HepG2 (cell line): ENCODE results near the gene PASD1. TPM values are rescaled to one million over a fixed set of nuclear protein-coding genes. Genes with fewer than 3 reads are reported as not detected.

Experiments
- ATAC-seq: fragments of 200-7000 bp; cut with Tn5 transposase; 3 replicates; pipeline ENCODE4 v1.9.1; 2020; ENCODE audit warnings: mild to moderate bottlenecking, moderate library complexity
- BruUV-seq: library from RNA; stranded (reverse); fragments of 400-500 nt; replicated peaks from 2 replicates; lab custom pipeline; 2021; lab: Mats Ljungman, UMichigan
- CTCF ChIA-PET: fragments of 300-600 bp; formaldehyde crosslinking; extraction: SDS; loops from one replicate; lab custom pipeline; 2021; ENCODE audit warnings: low total read pairs, inconsistent platforms, low intra/inter-chr PET ratio; lab: Yijun Ruan, JAX
- POLR2A ChIA-PET: fragments of 350-600 bp; sonication (Branson Sonifier 250); formaldehyde crosslinking; loops from one replicate; lab custom pipeline; 2020; ENCODE audit warnings: antibody characterized with exemption, inconsistent platforms; lab: Yijun Ruan, JAX
- DNase-seq: peaks from one replicate; pipeline ENCODE4 v3.0.0-alpha.2; 2015; ENCODE audit warnings: low spot score
- FAIRE-seq: peaks from 3 replicates; lab custom pipeline; 2011; peaks lifted over from hg19 to GRCh38; lab: Jason Lieb, UNC
- H2AFZ ChIP-seq: one replicate; pipeline ENCODE4 v1.6.1; 2011; ENCODE audit warnings: low read length, inconsistent platforms
- H3K27ac ChIP-seq: fragments of 300-600 bp; 3 replicates; pipeline ENCODE4 v1.8.0; 2011; ENCODE audit warnings: mixed run types, mild to moderate bottlenecking, mixed read lengths, low read length, inconsistent platforms; ENCODE audit not compliant: insufficient read depth; ENCODE audit errors: extremely low read length
- H3K27me3 ChIP-seq, 2 experiments: fragments of 200-600 bp in 1 of 2; 2 replicates in 1 of 2; 3 replicates in 1 of 2; pipeline versions ENCODE4 v1.6.0 to v1.8.0; 2011; ENCODE audit warnings: low read length in 2 of 2, mild to moderate bottlenecking in 2 of 2, moderate library complexity in 2 of 2, inconsistent platforms in 1 of 2; ENCODE audit not compliant: insufficient read depth in 2 of 2, control insufficient read depth in 1 of 2
- H3K36me3 ChIP-seq, 2 experiments: fragments of 200-600 bp in 1 of 2; replicated peaks in 1 of 2; 2 replicates in 1 of 2; 3 replicates in 1 of 2; pipeline versions ENCODE4 v1.5.1 to v1.8.0; 2011; ENCODE audit warnings: low read length in 2 of 2, inconsistent platforms in 1 of 2; ENCODE audit not compliant: insufficient read depth in 2 of 2, control insufficient read depth in 1 of 2
- H3K4me1 ChIP-seq: 2 replicates; pipeline ENCODE4 v1.5.1; 2012; ENCODE audit warnings: low read length, inconsistent platforms; ENCODE audit not compliant: insufficient read depth
- H3K4me2 ChIP-seq: 2 replicates; pipeline ENCODE4 v1.6.0; 2011; ENCODE audit warnings: low read depth, low read length, inconsistent platforms
- H3K4me3 ChIP-seq, 3 experiments: fragments of 200-600 bp in 1 of 3; sonication (generic), shearing (Covaris generic) in 1 of 3; replicated peaks in 1 of 3; 2 replicates each; pipeline ENCODE4 v1.5.1; 2011 to 2016; ENCODE audit warnings: low read length in 3 of 3, inconsistent platforms in 2 of 3, low read depth in 2 of 3, mild to moderate bottlenecking in 2 of 3, control low read depth in 1 of 3, mixed read lengths in 1 of 3; ENCODE audit not compliant: insufficient read depth in 1 of 3
- H3K79me2 ChIP-seq: one replicate; pipeline ENCODE4 v1.6.1; 2011; ENCODE audit warnings: low read length, inconsistent platforms; ENCODE audit not compliant: insufficient read depth
- H3K9ac ChIP-seq: 2 replicates; pipeline ENCODE4 v1.6.0; 2011; ENCODE audit warnings: mild to moderate bottlenecking, low read depth, low read length, inconsistent platforms; ENCODE audit not compliant: insufficient read depth
- H3K9me3 ChIP-seq: 2 replicates; pipeline ENCODE4 v1.5.1; 2012; ENCODE audit warnings: mild to moderate bottlenecking, low read length
- H4K20me1 ChIP-seq: 2 replicates; pipeline ENCODE4 v1.6.0; 2011; ENCODE audit warnings: inconsistent platforms, mild to moderate bottlenecking, low read length, moderate library complexity; ENCODE audit not compliant: insufficient read depth
- ARNT2 ChIP-seq: sonication (generic); formaldehyde crosslinking; IDR thresholded peaks from 2 replicates; pipeline ENCODE4 v1.8.0; 2022; ENCODE audit warnings: mild to moderate bottlenecking, low read depth, missing genetic modification reagents, moderate library complexity
- ATM ChIP-seq: fragments of 450-650 bp; IDR thresholded peaks from 2 replicates; pipeline ENCODE4 v1.7.1; 2017; ENCODE audit warnings: mild to moderate bottlenecking, borderline replicate concordance
- FOXA3 ChIP-seq: IDR thresholded peaks from 2 replicates; pipeline ENCODE4 v1.6.1; 2016; ENCODE audit warnings: missing genetic modification reagents, missing compliant biosample characterization
- MAFK ChIP-seq, 2 experiments: IDR thresholded peaks in 1 of 2; conservative IDR thresholded peaks in 1 of 2; 2 replicates each; pipeline ENCODE4 v1.6.1; 2011; ENCODE audit warnings: improper control_type of control experiment in 2 of 2, low read length in 2 of 2
- RCOR2 ChIP-seq: IDR thresholded peaks from 2 replicates; pipeline ENCODE4 v1.6.1; 2016; ENCODE audit warnings: missing biosample characterization, missing genetic modification reagents
- THRA ChIP-seq: sonication (generic); formaldehyde crosslinking; IDR thresholded peaks from 2 replicates; pipeline ENCODE4 v1.4.0; 2020; ENCODE audit warnings: missing genetic modification reagents, borderline replicate concordance
- ZBTB10 ChIP-seq: sonication (generic); formaldehyde crosslinking; IDR thresholded peaks from 2 replicates; pipeline ENCODE4 v1.4.0; 2020; ENCODE audit warnings: missing genetic modification reagents, borderline replicate concordance
- ZBTB42 ChIP-seq: sonication (generic); formaldehyde crosslinking; IDR thresholded peaks from 2 replicates; pipeline ENCODE4 v1.5.0; 2020; ENCODE audit warnings: mild to moderate bottlenecking, missing genetic modification reagents
- ZFP82 ChIP-seq: sonication (generic); formaldehyde crosslinking; IDR thresholded peaks from 2 replicates; pipeline ENCODE4 v1.5.1; 2020; ENCODE audit warnings: mild to moderate bottlenecking, missing genetic modification reagents, borderline replicate concordance
- ZNF33A ChIP-seq: sonication (generic); formaldehyde crosslinking; IDR thresholded peaks from 2 replicates; pipeline ENCODE4 v1.5.1; 2020; ENCODE audit warnings: missing genetic modification reagents, mild to moderate bottlenecking, moderate library complexity, borderline replicate concordance
- ZNF570 ChIP-seq: sonication (generic); formaldehyde crosslinking; IDR thresholded peaks from 2 replicates; pipeline ENCODE4 v1.4.0; 2020; ENCODE audit warnings: mild to moderate bottlenecking, missing genetic modification reagents, borderline replicate concordance
- WGBS: methylation state at CpG from one replicate; pipeline ENCODE4 v1.1.6; 2017; ENCODE audit warnings: low lambda C conversion rate; 5-methylcytosine and 5-hydroxymethylcytosine counted together
- in situ Hi-C: cut with HindIII; loops from 2 replicates; pipeline ENCODE4 v1.10.0; 2017; ENCODE audit warnings: low pct_unique_long_range_greater_than_20kb; ENCODE audit not compliant: extremely low pct_ligation_motif_present
- intact Hi-C: fragments of 100-400 bp; cut with micrococcal nuclease; formaldehyde crosslinking; loops from one replicate; pipeline ENCODE4 v1.10.0; 2022; ENCODE audit not compliant: unreplicated experiment
- polyA plus RNA-seq, 8 experiments: library from polyadenylated mRNA; depleted of rRNA in 3 of 8; stranded (reverse) in 7 of 8; unstranded in 1 of 8; fragments of >200 nt; fragmentation: Illumina TruSeq in 4 of 8; extraction: Trizol in 4 of 8; gene quantifications; 2 replicates each; pipeline versions ENCODE4 v1.2.1 to v1.2.3, GENCODE V29; 2011 to 2016; ENCODE audit warnings: low read depth in 4 of 8, missing spikeins in 1 of 8, mixed read lengths in 1 of 8; ENCODE audit not compliant: insufficient read depth in 1 of 8
- total RNA-seq, 5 experiments: library from RNA; depleted of rRNA; stranded (reverse); fragments of >200 nt; fragmentation: Illumina TruSeq; extraction: Trizol; gene quantifications; 2 replicates each; pipeline ENCODE4 v1.2.3, GENCODE V29; 2016; ENCODE audit warnings: low read depth in 1 of 5
- TF ChIP-seq, protein P1 (sequence below): IDR thresholded peaks from 2 replicates; pipeline ENCODE4 v1.6.1; 2016; ENCODE audit warnings: low read depth, control low read depth

PASD1 gene
- total and polyA plus RNA-seq, 2 of the 13 experiments (the other 11 are each of a cell fraction or from before 2014, with no cell fraction given), result not detected

DNA sequence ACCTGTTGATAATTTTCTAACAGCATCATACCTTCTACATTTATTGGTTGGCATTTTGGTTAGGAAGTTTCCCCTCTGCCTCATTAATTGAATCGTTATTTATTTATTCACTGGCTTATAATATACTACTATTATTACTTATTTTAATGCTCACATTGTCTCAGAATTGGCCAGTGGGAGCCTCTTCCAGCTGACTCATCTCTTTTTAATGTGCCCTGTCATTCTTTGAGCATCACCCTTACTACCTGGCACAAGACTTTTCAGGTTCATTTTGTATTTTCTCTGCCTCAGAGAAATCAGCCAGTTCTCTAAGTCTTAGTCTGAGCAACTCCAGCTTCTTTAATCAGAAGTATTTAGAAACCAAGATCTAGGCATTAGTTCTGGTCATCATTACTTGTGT is 71.5 kb downstream of the PASD1 start:
- H4K20me1 ChIP-seq, result no peaks in the 10 kb centered on the region
- no peak overlapping the region for H3K4me2 ChIP-seq
- DNase-seq (no peak), ATAC-seq (no peak), FAIRE-seq (no peak)
- in situ Hi-C loops, result no loop called here
- no TSS peak for BruUV-seq
- TF ChIP-seq ZBTB10 (no peak), MAFK (conservative IDR thresholded peaks at IDR 0.05 in 1 of 2, IDR thresholded peaks at IDR 0.05 in 1 of 2; ENCODE audit: low read length in 2 of 2) (peak in 1 of 2 experiments; percentile 39; a peak in 2 of 4 replicates)
- H3K79me2 ChIP-seq, result no peaks in the 10 kb centered on the region
- no peak overlapping the region for H2AFZ ChIP-seq
- H3K4me3 ChIP-seq, result no peak overlapping the region
- no peaks in the 10 kb centered on the region for H3K4me1 ChIP-seq
- no peaks in the 10 kb centered on the region for H3K9me3 ChIP-seq
- no peak overlapping the region for H3K27ac ChIP-seq
- H3K9ac ChIP-seq, result no peak overlapping the region
- no peaks in the 10 kb centered on the region for H3K27me3 ChIP-seq
- WGBS, result 0% methylated on average over 1 of the region's 1 CpG
- intact Hi-C loops, result no loop called here
- H3K36me3 ChIP-seq, result no peaks in the 10 kb centered on the region
- CTCF ChIA-PET, result no interaction called here
- POLR2A ChIA-PET, result no interaction called here

DNA sequence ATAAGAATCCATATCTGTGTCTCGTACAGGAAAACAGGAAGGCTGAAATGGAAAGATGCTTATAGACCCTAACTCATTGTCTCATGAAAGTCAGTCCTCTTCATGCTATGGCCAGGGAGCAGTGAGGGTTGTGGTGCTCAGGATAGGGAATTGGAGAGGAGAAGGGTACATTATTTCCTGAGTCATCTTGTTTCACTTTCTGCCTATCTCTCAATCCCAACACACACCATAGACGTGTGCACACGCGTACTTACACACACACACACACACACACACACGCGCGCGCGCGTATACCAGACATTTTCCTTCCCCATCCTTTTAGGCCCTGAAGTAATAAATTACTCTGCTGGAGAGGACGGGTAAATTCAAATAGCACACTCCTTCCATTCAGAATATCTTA is 78.1 kb downstream of the PASD1 start:
- no peak overlapping the region for H3K4me2 ChIP-seq
- no peaks in the 10 kb centered on the region for H3K9me3 ChIP-seq
- H3K4me1 ChIP-seq, result no peaks in the 10 kb centered on the region
- in situ Hi-C loops, result no loop called here
- CTCF ChIA-PET, result no interaction called here
- FAIRE-seq, result no peak
- DNase-seq, result no peak
- ATAC-seq, result no peak
- 72% methylated on average over 11 of the region's 11 CpGs for WGBS
- no peaks in the 10 kb centered on the region for H3K36me3 ChIP-seq
- POLR2A ChIA-PET, result no interaction called here
- no peak overlapping the region for H3K9ac ChIP-seq
- H3K79me2 ChIP-seq, result no peaks in the 10 kb centered on the region
- H2AFZ ChIP-seq, result no peak overlapping the region
- H3K27ac ChIP-seq, result no peak overlapping the region
- BruUV-seq, result no TSS peak
- H3K27me3 ChIP-seq, result no peaks in the 10 kb centered on the region
- H4K20me1 ChIP-seq, result no peaks in the 10 kb centered on the region
- intact Hi-C loops, result no loop called here
- H3K4me3 ChIP-seq, result no peak overlapping the region
- TF ChIP-seq ARNT2 (CRISPR knock-in tag) (no peak), ZNF33A (no peak), ATM (no peak), ZNF570 (CRISPR knock-in tag) (no peak), ZFP82 (CRISPR knock-in tag) (no peak), FOXA3 (CRISPR knock-in tag) (no peak), ZBTB42 (CRISPR knock-in tag) (no peak), THRA (no peak), RCOR2 (CRISPR knock-in tag) (no peak)
- TF ChIP-seq, protein P1, sequence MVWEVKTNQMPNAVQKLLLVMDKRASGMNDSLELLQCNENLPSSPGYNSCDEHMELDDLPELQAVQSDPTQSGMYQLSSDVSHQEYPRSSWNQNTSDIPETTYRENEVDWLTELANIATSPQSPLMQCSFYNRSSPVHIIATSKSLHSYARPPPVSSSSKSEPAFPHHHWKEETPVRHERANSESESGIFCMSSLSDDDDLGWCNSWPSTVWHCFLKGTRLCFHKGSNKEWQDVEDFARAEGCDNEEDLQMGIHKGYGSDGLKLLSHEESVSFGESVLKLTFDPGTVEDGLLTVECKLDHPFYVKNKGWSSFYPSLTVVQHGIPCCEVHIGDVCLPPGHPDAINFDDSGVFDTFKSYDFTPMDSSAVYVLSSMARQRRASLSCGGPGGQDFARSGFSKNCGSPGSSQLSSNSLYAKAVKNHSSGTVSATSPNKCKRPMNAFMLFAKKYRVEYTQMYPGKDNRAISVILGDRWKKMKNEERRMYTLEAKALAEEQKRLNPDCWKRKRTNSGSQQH (CRISPR knock-in tag), result no peak
